Activated CD4-positive, CD25-positive, alpha-beta regulatory T cell treated with anti-CD3 and anti-CD28 coated beads, Interleukin-2, amount 50 U/mL, for 72 hours (primary cell): ENCODE data around the gene KCTD17.

Experiments used
- DNase-seq: peaks from one replicate; pipeline ENCODE4 v3.0.0; 2021

The KCTD17 gene

DNA sequence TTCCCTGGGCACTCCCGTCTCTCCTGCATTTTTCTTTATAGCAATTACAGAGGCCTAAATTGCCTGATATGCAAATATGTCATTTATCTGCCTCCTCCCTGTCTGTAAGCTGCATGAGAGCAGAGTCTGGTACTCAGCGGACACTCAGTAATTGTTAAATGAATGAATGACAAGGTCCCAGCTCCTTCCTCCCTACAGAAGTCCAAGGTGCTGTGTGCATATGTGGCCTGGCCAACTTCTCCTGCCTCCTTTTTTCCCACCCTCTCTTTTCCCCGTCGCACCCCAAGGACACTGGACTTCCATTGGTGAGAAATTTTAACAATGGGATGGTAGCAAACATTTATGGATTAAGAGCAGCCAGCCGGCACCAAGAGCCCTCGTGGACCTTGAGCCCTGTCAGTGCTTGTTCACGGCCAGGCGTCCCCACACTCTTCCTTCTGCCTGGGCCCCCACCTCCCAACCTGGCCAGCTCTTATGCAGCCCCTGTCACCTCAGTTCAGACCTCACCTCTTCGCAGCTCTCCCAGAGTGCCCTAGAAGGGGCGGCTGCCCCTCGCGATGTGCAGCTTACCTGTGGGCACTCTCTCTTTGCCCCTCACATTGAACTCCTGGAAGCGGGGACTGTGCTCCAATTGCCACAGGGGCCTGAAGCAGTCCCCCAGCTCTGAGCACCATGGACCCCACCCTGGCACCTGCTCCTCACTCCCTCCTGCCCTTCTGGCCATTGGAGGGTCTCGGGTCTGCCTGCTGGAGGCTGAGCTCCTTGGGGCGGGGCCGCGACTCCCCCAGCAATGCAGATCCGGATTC lies 56.5 kb downstream of the KCTD17 start:
- no peak for DNase-seq

DNA sequence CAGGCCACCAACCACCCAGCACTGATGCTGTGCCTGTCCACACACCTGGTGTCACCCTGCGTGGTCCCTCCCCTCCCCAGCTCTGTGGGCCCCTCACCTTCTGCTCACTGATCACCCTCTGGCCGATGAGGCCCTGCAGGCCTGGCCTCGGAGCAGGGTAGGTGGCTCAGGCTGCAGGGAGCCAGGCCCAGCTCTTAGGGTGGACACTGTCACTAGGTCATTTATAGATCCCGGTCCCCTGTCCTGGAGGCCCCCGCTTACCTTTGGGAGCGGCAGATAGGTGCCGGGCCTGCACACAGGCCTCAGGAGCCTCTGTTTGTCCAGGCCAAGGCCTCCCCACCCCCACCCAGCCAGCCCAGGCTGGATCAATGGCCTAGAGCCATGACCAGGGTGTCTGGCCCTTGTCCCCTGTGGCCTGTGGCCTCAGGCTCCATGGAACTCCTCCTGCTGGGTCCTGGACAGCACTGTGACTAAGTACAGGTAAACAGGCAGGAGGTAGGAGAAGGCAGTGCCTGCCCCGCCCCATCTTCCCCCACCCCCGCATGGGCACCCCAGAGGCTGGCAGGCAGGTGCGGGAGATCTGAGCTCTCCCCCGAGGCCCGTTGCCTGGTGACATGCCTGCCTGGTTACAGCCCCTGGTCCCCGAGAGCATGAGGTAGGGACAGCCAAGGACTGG lies 57.8 kb downstream of the KCTD17 start, which contains the start of gene TMPRSS6:
Gene TMPRSS6, minus strand, starts transcription at position 472 of the 676 bp plus-strand sequence. CDS start 6,296 bp downstream, outside the sequence.
- no peak for DNase-seq

DNA sequence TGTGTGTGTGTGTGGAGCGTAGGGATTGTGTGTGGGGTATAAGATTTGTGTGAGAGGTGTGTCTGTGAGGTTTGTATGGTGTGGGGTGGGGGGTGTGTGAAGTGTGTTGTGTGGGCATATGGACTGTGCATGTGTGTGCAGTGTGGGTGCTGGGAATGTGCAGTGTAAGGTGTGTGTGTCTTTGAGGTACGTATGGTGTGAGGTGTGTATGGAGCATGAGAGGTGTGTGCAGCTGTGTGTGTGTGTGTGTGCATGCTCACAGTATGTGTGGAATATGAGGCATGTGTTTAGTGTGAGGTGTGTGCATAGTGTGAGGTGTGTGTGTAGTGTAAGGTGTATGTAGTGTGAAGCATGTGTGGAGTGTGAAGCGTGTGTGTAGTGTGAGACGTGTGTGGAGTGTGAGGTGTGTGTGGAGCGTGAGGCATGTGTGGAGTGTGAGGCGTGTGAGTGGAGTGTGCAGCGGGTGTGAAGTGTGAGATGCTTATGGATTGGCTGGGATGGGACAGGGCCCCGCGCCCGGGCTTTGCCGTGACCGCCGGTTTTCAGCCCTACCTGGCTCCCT lies 59.7 kb downstream of the KCTD17 start:
- no peak for DNase-seq

DNA sequence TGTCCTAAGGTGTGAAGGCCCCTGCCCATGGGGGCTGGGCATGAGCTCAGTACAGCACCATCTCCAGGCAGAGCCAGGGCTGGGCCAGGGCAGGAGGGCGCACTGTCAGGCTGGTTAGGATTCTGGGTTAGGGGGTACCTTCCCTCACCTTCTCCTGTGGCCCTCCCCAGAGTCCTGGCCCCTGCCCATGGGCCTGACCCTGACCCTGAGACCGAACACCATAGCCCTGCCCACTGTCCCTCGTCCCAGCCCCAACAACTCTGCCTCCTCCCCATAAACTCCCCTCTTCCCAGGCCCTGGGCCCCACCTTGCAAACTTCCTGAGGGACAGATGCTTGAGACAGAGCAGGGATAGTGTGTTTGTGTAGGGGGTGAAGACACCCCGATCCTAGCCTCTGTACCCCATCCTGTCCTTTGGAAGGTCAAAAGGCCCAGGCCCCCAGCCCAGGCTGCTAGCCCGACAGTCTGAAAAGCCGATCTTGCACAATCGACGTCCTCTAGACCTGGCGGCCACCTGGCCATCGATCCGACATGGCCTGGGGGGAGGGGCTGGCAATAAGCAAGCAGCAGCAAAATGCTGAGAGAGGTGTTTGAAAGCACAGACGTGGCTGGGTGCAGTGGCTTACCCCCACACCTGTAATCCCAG lies 60.7 kb downstream of the KCTD17 start:
- no peak for DNase-seq
